Head of caudate nucleus (tissue), 42 donors: Measurements from ENCODE around the gene TMEM131.
"Not testable (repeated sequence)": the region's sequence is repeated elsewhere in the genome, so short reads cannot be mapped to it uniquely, and the experiment has no call there.

Experiments used
- DNase-seq, 42 donors: peaks; one replicate each; pipeline versions ENCODE4 v3.0.0 to v3.0.0-alpha.2; 2020 to 2021; ENCODE audit warnings: mixed read lengths in 7 of 42
- intact Hi-C: fragments of 100-400 bp; cut with DNase I; formaldehyde crosslinking; loops from one replicate; pipeline ENCODE4 v1.15.0; 2022

Gene TMEM131

DNA sequence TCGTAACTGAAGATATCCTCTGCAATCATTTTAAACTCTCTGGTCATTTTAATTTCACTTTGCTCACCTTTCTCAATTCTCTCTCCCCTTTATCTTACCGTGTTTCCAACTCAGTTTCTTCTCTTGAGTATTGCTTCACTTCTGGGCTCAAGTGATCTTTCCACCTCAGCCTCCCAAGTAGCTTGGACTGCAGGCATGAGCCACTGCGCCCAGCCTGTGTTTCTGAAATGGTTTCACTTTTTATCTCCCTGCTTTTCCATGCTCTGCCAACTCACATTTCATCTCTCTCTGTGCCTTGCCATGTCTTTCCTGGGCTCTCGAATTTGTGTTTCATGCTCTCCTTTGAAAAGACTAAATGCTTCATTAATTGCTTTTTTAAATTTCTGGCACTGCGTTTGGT is 30.5 kb upstream of the TMEM131 start:
- DNase-seq = peak in 1 of 42 donors; percentile 41
- intact Hi-C loops = no loop called here

- intact Hi-C loops = no loop called here
- no peak for DNase-seq
These were observed 29.8 kb upstream of the TMEM131 start for GRCh38 chr2:98025481-98026037.

DNA sequence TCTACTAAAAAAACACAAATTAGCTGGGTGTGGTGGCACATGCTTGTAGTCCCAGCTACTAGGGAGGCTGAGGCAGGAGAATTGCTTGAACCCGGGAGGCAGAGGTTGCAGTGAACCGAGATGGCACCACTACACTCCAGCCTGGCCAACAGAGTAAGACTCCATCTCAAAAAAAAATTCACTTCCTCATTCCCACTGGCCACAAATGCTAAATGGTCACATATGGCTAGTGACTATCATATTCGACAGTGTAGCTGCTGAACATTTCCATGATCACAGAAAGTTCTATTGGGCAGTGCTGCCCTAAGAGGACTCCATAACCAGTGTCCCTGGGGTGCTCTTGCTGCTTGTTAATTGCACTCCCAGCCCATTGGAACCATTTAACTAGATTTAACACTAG is 26.3 kb upstream of the TMEM131 start:
- DNase-seq, intact Hi-C loops: not testable (repeated sequence)

GRCh38 chr2:98020992-98021713 is 25.4 kb upstream of the TMEM131 start:
- peak in 16 of 42 donors; percentile 9 to 54 (median 21) for DNase-seq
- intact Hi-C loops = no loop called here

DNA sequence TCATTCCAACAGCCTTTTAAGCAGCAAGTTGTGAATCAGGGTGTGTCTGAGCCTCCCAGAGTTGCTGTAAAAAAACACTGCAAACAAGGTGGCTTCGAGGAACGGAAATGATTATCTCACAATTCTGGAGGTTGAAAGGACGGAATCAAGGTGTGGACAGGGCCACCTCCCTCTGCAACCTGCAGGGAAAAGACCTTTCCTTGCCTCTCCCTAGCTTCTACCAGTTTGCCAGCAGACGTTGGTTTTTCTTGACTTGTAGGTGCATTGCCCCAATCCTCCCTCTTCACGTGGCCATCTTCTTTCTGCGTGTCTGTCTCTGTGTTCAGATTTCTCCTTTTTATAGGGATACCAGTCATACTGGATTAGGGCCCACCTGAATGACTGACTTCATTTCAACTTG is 24.8 kb upstream of the TMEM131 start:
- no peak for DNase-seq
- intact Hi-C loops = no loop called here

- no peak for DNase-seq
- intact Hi-C loops = no loop called here
These were observed 21.3 kb upstream of the TMEM131 start for GRCh38 chr2:98016908-98017670.

- peak in 1 of 42 donors; percentile 28 for DNase-seq
- intact Hi-C loops = no loop called here
These were observed 19.9 kb upstream of the TMEM131 start for GRCh38 chr2:98015671-98016070.

DNA sequence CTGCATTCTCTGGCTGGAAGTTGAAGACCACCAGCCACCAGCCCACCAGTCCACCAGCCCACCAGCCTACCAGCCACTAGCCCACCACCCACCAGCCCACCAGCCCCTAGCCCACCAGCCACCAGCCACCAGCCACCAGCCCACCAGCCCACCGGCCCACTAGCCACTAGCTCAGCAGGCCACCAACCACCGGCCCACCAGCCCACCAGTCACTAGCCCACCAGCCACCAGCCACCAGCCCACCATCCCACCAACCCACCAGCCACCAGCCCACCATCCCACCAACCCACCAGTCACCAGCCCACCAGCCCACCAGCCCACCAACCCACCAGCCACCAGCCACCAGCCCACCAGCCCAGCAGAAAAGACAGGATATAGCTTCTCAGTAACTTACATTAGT is 18.6 kb upstream of the TMEM131 start:
- peak in 1 of 42 donors; percentile 27 for DNase-seq
- intact Hi-C loops = no loop called here

- intact Hi-C loops = no loop called here
- peak in 1 of 42 donors; percentile 21 for DNase-seq
These were observed 17.8 kb upstream of the TMEM131 start for GRCh38 chr2:98013407-98014042.

DNA sequence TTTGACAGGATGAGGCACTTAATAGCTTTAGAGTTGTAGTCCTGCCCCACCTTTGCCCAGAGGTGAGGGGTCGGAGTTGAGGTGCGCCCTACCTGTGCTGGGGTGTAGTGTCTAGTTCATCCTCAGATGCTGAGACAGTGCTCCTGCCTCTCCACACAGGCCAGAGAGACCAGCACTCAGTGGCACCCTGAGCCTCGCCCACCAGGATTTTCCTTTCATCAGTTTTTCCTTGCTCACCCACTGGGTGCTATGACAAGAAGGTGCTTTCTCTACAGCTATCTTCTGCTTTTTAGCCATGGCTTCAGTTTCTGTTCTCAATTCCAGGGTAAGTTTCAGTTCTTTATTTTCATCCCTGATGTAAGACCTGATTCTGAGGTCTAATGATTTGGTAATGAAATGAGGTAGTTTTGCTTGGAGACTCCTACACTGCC is 16.8 kb upstream of the TMEM131 start:
- DNase-seq = peak in 2 of 42 donors; percentile 16 to 33
- intact Hi-C loops = no loop called here

DNA sequence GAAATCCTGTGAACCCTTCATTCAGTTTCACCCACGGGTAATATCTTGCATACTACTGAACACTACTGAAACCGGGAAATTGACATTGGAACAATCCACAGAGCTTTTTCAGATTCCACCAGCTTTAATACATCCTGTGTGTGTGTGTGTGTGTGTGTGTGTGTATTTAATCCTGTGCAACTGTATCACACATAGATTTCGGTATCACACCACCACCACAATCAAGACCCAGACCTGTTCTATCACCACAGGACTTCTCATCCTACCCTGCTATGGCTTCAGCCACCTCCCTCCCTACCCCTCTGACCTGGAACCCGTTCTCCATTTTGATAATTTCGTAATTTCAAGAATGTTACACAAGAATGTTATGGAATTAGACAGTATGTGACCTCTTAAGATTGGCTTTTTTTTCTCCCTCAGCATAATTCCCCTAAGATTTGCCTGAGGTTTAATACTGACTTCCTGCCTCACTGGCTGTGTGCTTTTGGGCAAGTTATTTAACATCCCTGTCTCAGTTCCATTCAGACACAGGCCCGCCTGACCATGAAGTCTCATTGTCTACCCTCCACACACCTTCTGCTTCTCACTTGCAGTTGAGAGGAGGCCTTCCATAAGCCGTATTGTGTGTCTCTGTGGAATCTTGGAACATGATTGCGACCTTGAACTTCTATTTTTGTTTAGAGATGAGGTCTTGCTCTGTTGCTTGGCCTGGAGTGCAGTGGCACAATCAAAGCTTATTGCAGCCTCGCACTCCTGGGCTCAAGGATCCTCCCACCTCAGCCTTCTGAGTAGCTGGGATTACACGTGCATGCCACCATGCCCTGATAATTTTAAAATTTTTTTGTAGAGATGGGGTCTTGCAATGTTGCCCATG is 14.4 kb upstream of the TMEM131 start:
- no peak for DNase-seq
- intact Hi-C loops = no loop called here

DNA sequence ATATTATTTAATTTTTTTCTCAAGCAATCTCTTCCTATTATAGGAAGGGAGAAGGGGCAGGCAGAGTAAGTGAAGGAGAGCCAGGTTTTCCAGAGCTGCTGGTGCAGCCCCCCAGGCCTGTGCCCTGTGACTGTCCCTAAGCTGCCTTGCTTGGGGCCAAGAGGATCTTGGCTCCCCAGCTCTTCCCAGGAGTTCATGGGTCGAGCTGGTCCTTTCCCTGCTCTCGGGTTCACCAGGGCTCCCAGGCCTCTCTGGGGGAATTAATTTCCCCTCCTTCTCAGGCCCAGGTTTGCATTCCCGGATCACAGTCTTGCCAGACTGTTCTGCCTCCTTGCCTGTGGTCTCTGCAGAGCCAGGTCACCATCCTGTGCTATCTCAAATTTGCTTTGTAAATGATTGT is 12.7 kb upstream of the TMEM131 start:
- DNase-seq = no peak
- intact Hi-C loops = no loop called here

DNA sequence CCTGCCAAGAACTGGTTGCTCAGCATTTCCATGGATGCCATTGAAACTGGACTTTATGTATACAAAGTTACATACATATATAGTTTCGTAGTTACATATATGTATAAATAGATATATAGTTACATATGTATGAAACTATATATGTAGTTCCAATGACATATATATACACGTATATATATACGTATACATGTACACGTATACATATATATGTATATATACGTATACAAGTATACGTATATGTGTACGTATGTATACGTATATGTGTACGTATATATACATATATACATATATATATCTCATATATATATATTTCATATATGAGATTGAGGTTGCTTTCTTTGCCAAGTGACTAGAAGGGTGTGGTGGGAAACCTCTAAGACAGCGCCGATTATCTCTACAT is 10.6 kb upstream of the TMEM131 start:
- no peak for DNase-seq
- intact Hi-C loops = no loop called here

GRCh38 chr2:98004613-98005012 is 8.9 kb upstream of the TMEM131 start:
- intact Hi-C loops = no loop called here
- DNase-seq = no peak

DNA sequence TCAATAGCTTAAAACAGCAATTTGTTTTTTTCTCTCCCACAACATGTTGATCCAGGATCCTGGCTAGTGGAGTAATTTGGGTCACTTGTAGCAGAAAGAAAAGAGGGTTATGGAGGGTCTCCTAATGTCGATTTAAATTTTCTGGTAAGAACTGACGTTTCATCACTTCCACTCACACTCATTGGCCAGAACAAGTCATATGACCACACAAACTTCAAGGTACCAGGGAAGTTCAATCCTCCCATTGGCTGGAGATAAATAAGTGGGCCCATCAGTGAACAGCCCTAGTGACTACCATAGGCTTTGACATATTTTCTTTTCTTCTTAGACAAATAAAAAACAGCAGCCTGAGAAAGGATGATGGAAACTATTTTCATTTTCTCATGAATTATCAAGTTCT is 8.3 kb upstream of the TMEM131 start:
- intact Hi-C loops = no loop called here
- no peak for DNase-seq

DNA sequence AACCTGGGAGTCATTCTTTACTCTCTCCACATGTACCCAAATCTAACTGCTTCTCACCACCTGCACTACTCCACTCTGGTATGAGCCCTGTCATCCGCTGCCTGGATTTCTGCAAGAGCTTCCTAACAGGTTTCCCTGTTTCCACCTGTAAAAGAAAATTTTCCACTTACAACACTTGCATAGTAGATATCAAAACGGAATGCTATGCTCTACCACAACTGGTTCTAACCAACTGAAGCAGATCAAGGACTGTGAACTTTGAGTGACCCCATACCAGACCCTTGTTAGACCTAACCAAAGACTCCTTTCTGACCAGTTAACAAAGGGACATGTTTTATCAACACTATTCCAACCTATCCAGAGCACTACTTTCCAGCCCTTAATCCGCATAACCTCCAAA is 3.8 kb upstream of the TMEM131 start:
- intact Hi-C loops = no loop called here
- DNase-seq = no peak

- intact Hi-C loops = no loop called here
- no peak for DNase-seq
These were observed 2.8 kb upstream of the TMEM131 start for GRCh38 chr2:97998431-97999005.

- intact Hi-C loops = no loop called here
- DNase-seq = no peak
These were observed 2.1 kb upstream of the TMEM131 start for GRCh38 chr2:97997784-97998392.
